Stimulated activated CD4-positive, alpha-beta T cell treated with anti-CD3 and anti-CD28 coated beads, TNF-alpha, amount 100 ng/mL, for 4 hours (primary cell): Measurements from ENCODE around the gene ARL4D.
"Not testable (repeated sequence)": the region's sequence is repeated elsewhere in the genome, so short reads cannot be mapped to it uniquely, and the experiment has no call there.

ENCODE experiments used
- DNase-seq, 3 experiments: peaks; one replicate each; pipeline ENCODE4 v3.0.0-alpha.2; 2020; ENCODE audit warnings: low read depth in 3 of 3

Gene ARL4D

GRCh38 chr17:43369986-43370385 is 28.8 kb upstream of the ARL4D start:
- DNase-seq: no peak

DNA sequence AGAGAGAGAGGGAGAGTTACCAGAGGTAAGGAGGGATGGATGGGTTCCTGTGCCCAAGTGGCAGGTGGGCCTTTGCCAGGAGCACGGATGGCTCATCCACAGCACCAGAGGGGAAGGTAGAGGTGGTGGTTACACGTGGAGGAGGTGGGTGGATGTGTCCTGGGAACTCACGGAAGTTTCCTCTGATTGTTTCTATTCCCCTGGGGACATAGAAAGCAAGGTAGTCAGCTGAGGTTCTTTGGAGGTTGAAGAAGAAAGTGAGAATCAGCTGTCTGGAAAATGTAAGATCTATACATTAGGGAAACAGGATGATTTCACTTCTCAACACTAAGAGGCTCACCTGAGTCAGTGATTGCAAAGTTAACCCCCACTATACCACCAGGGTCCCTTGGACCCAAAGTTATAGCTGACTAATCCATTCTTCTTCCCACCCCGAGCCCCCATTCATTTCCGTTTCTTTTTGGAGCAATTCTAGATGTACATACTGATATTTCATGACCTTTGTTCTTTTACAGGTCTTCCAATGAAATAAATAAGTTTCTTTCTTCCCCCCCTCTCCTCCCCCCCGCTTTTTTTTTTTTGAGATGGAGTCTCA is 27.5 kb upstream of the ARL4D start:
- DNase-seq: no peak

DNA sequence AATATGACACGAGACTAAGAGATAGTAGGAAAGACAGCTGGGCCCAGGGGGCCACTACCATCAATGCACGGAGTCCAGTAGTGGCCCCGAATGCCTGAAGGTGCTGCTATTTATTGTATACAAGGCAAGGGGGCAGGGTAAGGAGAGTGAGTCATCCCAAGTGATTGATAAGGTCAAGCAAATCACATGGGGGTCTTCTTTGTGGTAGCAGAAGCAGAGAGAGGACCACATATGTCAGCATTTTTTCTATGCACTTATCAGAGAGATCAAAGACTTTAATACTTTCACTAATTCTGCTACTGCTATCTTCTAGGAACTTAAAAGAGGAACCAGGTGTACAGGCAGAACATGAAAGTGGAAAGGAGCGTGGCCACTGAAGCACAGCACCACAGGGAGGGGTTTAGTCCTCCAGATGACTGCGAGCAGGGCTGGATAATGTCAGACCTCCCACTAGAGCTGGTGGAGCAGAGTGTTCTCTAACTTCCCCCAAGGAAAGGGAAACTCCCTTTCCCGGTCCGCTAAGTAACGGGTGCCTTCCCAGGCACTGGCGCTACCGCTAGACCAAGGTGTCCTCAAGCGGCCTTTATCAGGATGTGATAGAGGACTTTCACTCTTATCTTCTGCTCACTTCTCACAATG is 26.4 kb upstream of the ARL4D start:
- no peak for DNase-seq

DNA sequence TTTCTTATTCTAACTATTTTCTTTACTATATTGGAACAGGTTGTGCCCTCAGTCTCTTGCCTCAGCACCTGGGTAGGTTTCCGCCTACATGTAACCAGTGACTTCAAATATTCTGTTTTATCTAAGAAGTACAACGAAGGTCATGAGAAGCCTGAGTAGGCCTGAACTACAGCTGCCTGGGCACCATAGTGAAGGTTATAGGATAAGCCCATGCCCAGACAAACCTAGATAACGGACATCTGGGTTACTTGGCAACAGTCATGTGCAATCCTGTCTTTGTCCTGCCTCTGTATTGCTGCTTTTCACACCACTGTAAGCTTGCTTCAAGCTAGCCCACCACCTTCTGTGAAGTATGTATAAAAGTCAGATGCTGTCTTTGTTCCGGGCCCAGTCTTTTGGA is 25.4 kb upstream of the ARL4D start:
- no peak for DNase-seq

GRCh38 chr17:43375915-43376314 is 22.9 kb upstream of the ARL4D start:
- DNase-seq: not testable (repeated sequence)

DNA sequence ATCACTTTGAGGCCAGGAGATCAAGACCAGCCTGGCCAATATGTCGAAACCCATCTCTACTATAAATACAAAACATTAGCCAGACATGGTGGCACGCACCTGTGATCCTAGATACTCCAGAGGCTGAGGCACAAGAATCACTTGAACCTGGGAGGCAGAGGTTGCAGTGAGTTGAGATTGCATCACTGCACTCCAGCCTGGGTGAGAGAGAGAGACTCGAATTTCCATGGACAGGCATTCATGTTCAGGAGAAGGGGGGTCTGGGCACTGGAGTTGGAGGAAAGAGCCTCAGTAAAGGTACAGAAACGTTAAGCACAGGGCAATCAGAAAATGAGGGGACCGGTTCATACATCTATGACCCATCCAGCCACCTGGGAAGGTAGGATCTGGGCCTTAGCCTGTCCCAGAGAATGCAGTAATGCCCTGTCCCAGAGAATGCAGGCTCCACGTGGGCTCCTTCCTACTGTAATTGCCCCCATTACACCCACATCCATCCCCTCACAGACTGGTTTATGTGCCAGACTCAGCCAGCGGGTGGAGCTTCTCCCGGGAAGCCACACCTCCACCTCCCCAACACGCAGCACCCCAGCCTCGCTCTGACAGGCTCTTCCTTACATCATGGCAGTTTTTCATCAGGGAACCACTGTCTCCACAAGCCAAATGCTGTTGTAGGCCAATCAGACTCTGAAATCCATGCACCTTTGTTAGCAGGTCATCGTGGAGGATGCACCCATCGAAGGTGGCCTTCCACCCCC is 21.6 kb upstream of the ARL4D start:
- DNase-seq: no peak

GRCh38 chr17:43378766-43379165 is 20.0 kb upstream of the ARL4D start:
- no peak for DNase-seq

- DNase-seq: no peak
These were observed 18.5 kb upstream of the ARL4D start for GRCh38 chr17:43380307-43380706.

- DNase-seq: no peak
These were observed 17.6 kb upstream of the ARL4D start for GRCh38 chr17:43381204-43381603.

- no peak for DNase-seq
These were observed 17.2 kb upstream of the ARL4D start for GRCh38 chr17:43381621-43382020.

DNA sequence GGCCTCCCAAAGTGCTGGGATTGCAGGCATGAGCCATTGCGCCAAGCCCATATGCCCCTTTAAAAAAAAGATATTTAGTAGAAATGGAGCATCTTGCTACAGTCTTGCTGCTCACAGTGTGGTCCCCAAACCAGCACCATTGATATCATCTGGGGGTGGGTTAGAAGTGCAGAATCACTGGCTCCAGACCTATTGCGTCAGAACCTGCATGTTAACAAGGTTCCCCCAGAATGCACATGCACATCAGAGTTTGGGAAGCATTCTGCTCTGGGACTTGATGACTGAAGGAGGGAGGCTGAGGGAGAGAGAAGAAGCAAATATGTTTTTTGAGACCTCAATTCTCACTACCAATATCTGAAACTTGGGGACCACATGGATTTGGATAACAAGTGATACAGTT is 16.0 kb upstream of the ARL4D start:
- DNase-seq: no peak

DNA sequence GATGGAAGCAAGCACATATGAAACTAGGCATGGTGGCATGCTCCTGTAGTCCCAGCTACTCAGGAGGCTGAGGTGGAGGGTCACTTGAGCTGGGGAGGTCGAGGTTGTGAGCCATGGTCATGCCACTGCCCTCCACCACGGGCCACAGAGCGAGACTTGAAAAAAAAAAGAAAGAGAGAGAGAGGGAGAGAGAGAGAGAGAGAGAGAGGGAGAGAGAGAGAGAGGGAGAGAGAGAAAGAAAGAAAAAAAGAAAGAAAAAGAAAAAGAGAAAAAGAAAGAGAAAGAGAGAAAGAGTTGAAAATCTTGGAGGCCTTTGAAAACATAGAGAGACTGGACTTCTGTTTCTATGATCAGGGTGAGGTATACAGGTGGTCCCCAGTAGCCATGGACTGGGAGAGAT is 15.4 kb upstream of the ARL4D start:
- no peak for DNase-seq

DNA sequence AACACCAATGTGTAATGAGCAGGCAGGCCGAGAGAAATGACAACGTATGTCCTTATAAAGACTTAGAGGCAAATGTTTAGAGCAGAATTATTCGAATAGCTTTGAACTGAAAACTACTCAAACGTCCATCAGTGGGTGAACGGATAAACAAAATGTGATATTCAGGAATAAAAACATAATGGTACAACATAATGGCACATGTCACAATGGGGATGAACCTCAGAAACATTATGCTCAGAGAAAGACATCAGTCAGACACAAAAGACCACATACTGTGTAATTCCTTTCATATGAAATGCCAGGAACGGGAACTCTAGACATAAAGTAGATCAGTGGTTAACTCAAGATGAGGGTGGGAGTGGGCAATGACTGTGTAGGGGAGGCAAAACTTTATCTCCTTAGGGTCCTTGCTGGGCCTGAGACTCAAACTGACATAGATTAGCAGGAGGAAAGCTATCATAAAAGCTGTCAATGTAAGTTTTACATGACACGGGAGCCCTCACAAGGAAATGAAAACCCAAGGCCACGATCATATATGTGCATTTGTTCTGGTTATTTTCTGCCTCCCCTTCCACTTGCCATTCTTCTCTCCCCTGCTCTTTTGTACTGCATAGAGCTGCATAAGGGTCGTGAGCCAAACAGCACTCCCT is 14.8 kb upstream of the ARL4D start:
- no peak for DNase-seq

DNA sequence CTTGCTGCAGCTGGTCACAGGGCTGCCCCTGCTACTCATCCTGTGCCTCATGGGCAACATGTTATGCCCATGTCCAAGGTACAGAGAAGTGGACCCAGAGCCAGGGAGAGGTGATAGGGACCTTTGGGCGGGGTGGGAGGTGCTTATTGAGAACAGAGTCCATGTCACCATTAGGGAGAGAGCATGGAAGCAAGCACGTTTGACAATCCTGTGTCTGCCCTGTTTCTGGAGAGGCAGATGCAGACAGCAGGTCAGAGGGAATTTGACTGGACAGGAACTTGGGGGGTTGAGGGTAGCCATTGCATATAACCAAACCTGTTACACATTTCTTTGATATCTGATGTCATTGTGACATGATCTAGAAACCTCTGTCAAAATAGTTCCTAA is 14.3 kb upstream of the ARL4D start:
- DNase-seq: no peak

GRCh38 chr17:43385046-43385831 is 13.6 kb upstream of the ARL4D start:
- DNase-seq: no peak

- DNase-seq: peak; percentile 78 to 84 (median 80)
These were observed 10.3 kb upstream of the ARL4D start for GRCh38 chr17:43388359-43389045.

- DNase-seq: peak; percentile 59 to 63 (median 62)
These were observed 9.5 kb upstream of the ARL4D start for GRCh38 chr17:43389046-43389947.

DNA sequence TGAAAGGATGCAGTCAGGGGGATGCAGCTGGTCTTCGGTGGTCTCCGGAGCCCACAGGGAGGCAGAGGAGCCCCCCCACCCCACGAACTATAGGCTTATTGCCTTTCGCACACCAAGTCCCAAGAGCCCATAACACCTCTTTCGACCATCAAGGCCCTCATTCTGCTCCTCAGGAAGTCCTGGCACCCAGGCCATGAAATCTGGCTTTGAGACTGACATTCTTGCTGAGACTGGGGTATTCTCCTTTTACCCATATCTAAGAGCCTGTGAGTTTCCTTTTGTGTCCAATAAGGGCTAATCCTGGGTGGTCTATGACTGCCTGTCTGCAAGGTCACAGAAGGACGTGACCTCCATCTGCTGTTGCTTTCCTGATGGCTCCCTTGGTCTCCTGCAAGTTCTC is 6.4 kb upstream of the ARL4D start:
- no peak for DNase-seq

DNA sequence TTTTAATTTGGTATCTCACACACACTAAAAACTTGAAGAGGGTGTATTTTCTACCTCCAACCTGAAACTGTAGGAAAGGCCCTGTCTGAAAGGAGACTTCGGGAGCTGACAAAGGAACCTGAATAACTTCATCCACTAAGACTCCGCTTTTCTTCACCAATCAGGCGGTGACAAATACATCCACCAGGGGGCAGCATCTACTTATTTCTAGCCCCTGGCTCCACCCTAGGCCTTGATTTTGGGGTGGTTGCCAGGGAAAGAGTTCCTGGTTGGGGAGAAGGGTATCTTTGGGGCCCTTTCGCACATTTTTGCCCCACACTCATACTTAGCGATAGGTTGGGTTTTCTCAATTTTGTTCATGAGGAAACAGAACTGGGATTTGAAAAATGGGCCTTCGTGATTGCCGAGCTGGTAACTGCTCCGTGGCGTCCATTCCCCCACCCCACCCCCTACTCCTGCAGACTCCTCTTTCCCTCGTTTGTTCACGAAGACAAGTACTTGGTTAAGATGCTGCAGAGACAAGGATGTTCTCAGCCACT is 4.8 kb upstream of the ARL4D start:
- DNase-seq: peak; percentile 74 to 84 (median 76)

DNA sequence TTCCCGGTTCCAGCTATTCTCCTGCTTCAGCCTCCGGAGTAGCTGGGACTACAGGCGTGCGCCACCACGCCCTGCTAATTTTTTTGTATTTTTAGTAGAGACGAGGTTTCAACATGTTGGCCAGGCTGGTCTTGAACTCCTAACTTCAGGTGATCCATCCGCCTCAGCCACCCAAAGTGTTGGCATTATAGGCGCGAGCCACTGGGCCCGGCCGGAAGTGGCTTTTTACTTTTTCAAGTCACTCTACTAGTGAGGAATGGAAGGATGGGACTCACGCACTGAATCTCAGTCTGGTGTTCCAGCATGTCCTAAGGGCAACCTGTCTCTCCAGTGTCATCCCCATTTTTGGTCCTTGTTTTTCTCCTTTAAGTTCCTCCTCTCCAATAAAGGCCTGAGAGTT is 4.1 kb upstream of the ARL4D start:
- not testable (repeated sequence) for DNase-seq
